T-helper 2 cell treated with Interferon-gamma antibody and Interleukin-4, amounts not matched to agents 100 ng/mL and 5 ng/mL, for 36 hours (primary cell): Measurements from ENCODE around the gene CRB1. TPM values are rescaled to one million over a fixed set of nuclear protein-coding genes. Genes with fewer than 3 reads are reported as not detected.

Experiments used
- intact Hi-C: fragments of 100-400 bp; cut with micrococcal nuclease; formaldehyde crosslinking; loops from one replicate; pipeline ENCODE4 v1.15.1; 2023
- total RNA-seq: library from RNA; stranded (reverse); gene quantifications from 2 replicates; pipeline ENCODE4 v1.2.3, GENCODE V29; 2022

Gene CRB1
- total RNA-seq, 1 donor from 2014 or later: not detected

- intact Hi-C loops: no loop called here
Measured at GRCh38 chr1:197343663-197344273, 75.7 kb downstream of the CRB1 start.

GRCh38 chr1:197351821-197352440, 83.9 kb downstream of the CRB1 start:
- intact Hi-C loops: no loop called here

GRCh38 chr1:197355248-197355995, 87.4 kb downstream of the CRB1 start:
- intact Hi-C loops: loop anchor here (5.0 kb wide), 1 partner anchor 613 kb away; no protein-coding TSS in a partner anchor

GRCh38 chr1:197356723-197357533, 88.9 kb downstream of the CRB1 start:
- intact Hi-C loops: loop anchor here (1.0 to 5.0 kb wide), 4 partner anchors 29 to 634 kb away; no protein-coding TSS in a partner anchor

- intact Hi-C loops: loop anchor here (5.0 kb wide), 1 partner anchor 617 kb away; no protein-coding TSS in a partner anchor
Measured at GRCh38 chr1:197358959-197359358, 90.9 kb downstream of the CRB1 start.

GRCh38 chr1:197360068-197360467, 92.0 kb downstream of the CRB1 start:
- intact Hi-C loops: no loop called here

GRCh38 chr1:197362871-197363270, 94.8 kb downstream of the CRB1 start:
- intact Hi-C loops: no loop called here

GRCh38 chr1:197363855-197364254, 95.8 kb downstream of the CRB1 start:
- intact Hi-C loops: no loop called here

GRCh38 chr1:197366996-197367395, 98.9 kb downstream of the CRB1 start:
- intact Hi-C loops: no loop called here

GRCh38 chr1:197367627-197368026, 99.6 kb downstream of the CRB1 start:
- intact Hi-C loops: no loop called here

GRCh38 chr1:197374428-197374827, 106.4 kb downstream of the CRB1 start:
- intact Hi-C loops: no loop called here

GRCh38 chr1:197384471-197384870, 116.4 kb downstream of the CRB1 start:
- intact Hi-C loops: no loop called here

- intact Hi-C loops: no loop called here
Measured at GRCh38 chr1:197388801-197389200, 120.7 kb downstream of the CRB1 start.

- intact Hi-C loops: loop anchor here (10.0 kb wide), 1 partner anchor 534 kb away; no protein-coding TSS in a partner anchor
Measured at GRCh38 chr1:197390856-197391255, 122.8 kb downstream of the CRB1 start.

- intact Hi-C loops: loop anchor here (10.0 kb wide), 1 partner anchor 533 kb away; no protein-coding TSS in a partner anchor
Measured at GRCh38 chr1:197391303-197392226, 123.5 kb downstream of the CRB1 start.

GRCh38 chr1:197392541-197392940, 124.5 kb downstream of the CRB1 start:
- intact Hi-C loops: loop anchor here (10.0 kb wide), 1 partner anchor 532 kb away; no protein-coding TSS in a partner anchor

GRCh38 chr1:197393105-197393504, 125.1 kb downstream of the CRB1 start:
- intact Hi-C loops: loop anchor here (10.0 kb wide), 1 partner anchor 532 kb away; no protein-coding TSS in a partner anchor

- intact Hi-C loops: loop anchor here (10.0 kb wide), 1 partner anchor 531 kb away; no protein-coding TSS in a partner anchor
Measured at GRCh38 chr1:197393772-197394171, 125.7 kb downstream of the CRB1 start.

- intact Hi-C loops: loop anchor here (10.0 kb wide), 1 partner anchor 530 kb away; no protein-coding TSS in a partner anchor
Measured at GRCh38 chr1:197394831-197395608, 127.0 kb downstream of the CRB1 start.
